ENCODE results near the gene CAMK1D.
"Not testable (repeated sequence)": the region's sequence is repeated elsewhere in the genome, so short reads cannot be mapped to it uniquely, and the experiment has no call there.

Gene CAMK1D

GRCh38 chr10:12432402-12433189 is 83.2 kb downstream of the CAMK1D start:
- H3K27ac ChIP-seq (ENCODE audit: low read depth, low read length), result no peak overlapping the region
- H3K9me3 ChIP-seq (ENCODE audit: control insufficient read depth, insufficient read depth, low read length), result no peaks in the 10 kb centered on the region
- H3K27me3 ChIP-seq (ENCODE audit: control insufficient read depth, insufficient read depth, low read length), result no peaks in the 10 kb centered on the region
- no peaks in the 10 kb centered on the region for H3K36me3 ChIP-seq (ENCODE audit: control insufficient read depth, insufficient read depth, low read length)
- H3K9ac ChIP-seq (ENCODE audit: low read depth, low read length), result no peak overlapping the region
- no peak overlapping the region for H3K4me3 ChIP-seq (ENCODE audit: low read depth, low read length)
- H3K4me1 ChIP-seq (ENCODE audit: control insufficient read depth, insufficient read depth, low read length), result no peaks in the 10 kb centered on the region

GRCh38 chr10:12434277-12434676 is 84.9 kb downstream of the CAMK1D start:
- Histone ChIP-seq H3K27ac (ENCODE audit: low read depth, low read length) (no peak overlapping the region), H3K4me1 (ENCODE audit: control insufficient read depth, insufficient read depth, low read length) (no peaks in the 10 kb centered on the region), H3K27me3 (ENCODE audit: control insufficient read depth, insufficient read depth, low read length) (no peaks in the 10 kb centered on the region), H3K4me3 (ENCODE audit: low read depth, low read length) (no peak overlapping the region), H3K9me3 (ENCODE audit: control insufficient read depth, insufficient read depth, low read length) (no peaks in the 10 kb centered on the region), H3K9ac (ENCODE audit: low read depth, low read length) (no peak overlapping the region), H3K36me3 (ENCODE audit: control insufficient read depth, insufficient read depth, low read length) (no peaks in the 10 kb centered on the region)

- not testable (repeated sequence) for H3K27ac ChIP-seq (ENCODE audit: low read depth, low read length); H3K9me3 ChIP-seq (ENCODE audit: control insufficient read depth, insufficient read depth, low read length); H3K27me3 ChIP-seq (ENCODE audit: control insufficient read depth, insufficient read depth, low read length); H3K36me3 ChIP-seq (ENCODE audit: control insufficient read depth, insufficient read depth, low read length); H3K4me1 ChIP-seq (ENCODE audit: control insufficient read depth, insufficient read depth, low read length); H3K9ac ChIP-seq (ENCODE audit: low read depth, low read length); H3K4me3 ChIP-seq (ENCODE audit: low read depth, low read length)
Observed at GRCh38 chr10:12434677-12435076, 85.3 kb downstream of the CAMK1D start.

- Histone ChIP-seq H3K4me1 (ENCODE audit: control insufficient read depth, insufficient read depth, low read length) (no peaks in the 10 kb centered on the region), H3K9me3 (ENCODE audit: control insufficient read depth, insufficient read depth, low read length) (no peaks in the 10 kb centered on the region; the same call in 1 of the 2 replicates), H3K9ac (ENCODE audit: low read depth, low read length) (no peak overlapping the region), H3K27ac (ENCODE audit: low read depth, low read length) (no peak overlapping the region), H3K27me3 (ENCODE audit: control insufficient read depth, insufficient read depth, low read length) (no peaks in the 10 kb centered on the region), H3K36me3 (ENCODE audit: control insufficient read depth, insufficient read depth, low read length) (no peaks in the 10 kb centered on the region), H3K4me3 (ENCODE audit: low read depth, low read length) (no peak overlapping the region)
Observed at GRCh38 chr10:12435348-12435747, 86.0 kb downstream of the CAMK1D start.

- no peak overlapping the region for H3K9ac ChIP-seq (ENCODE audit: low read depth, low read length)
- H3K4me1 ChIP-seq (ENCODE audit: control insufficient read depth, insufficient read depth, low read length), result no peaks in the 10 kb centered on the region
- no peak overlapping the region for H3K27ac ChIP-seq (ENCODE audit: low read depth, low read length)
- no peaks in the 10 kb centered on the region; the same call in 1 of the 2 replicates for H3K9me3 ChIP-seq (ENCODE audit: control insufficient read depth, insufficient read depth, low read length)
- no peaks in the 10 kb centered on the region for H3K36me3 ChIP-seq (ENCODE audit: control insufficient read depth, insufficient read depth, low read length)
- no peak overlapping the region for H3K4me3 ChIP-seq (ENCODE audit: low read depth, low read length)
- H3K27me3 ChIP-seq (ENCODE audit: control insufficient read depth, insufficient read depth, low read length), result no peaks in the 10 kb centered on the region
Observed at GRCh38 chr10:12438919-12439692, 89.8 kb downstream of the CAMK1D start.

- not testable (repeated sequence) for H3K4me1 ChIP-seq (ENCODE audit: control insufficient read depth, insufficient read depth, low read length); H3K4me3 ChIP-seq (ENCODE audit: low read depth, low read length); H3K9ac ChIP-seq (ENCODE audit: low read depth, low read length); H3K27ac ChIP-seq (ENCODE audit: low read depth, low read length); H3K27me3 ChIP-seq (ENCODE audit: control insufficient read depth, insufficient read depth, low read length); H3K36me3 ChIP-seq (ENCODE audit: control insufficient read depth, insufficient read depth, low read length); H3K9me3 ChIP-seq (ENCODE audit: control insufficient read depth, insufficient read depth, low read length)
Observed at GRCh38 chr10:12439767-12440166, 90.4 kb downstream of the CAMK1D start.

GRCh38 chr10:12443026-12443425 is 93.7 kb downstream of the CAMK1D start:
- Histone ChIP-seq H3K4me3 (ENCODE audit: low read depth, low read length) (no peak overlapping the region), H3K4me1 (ENCODE audit: control insufficient read depth, insufficient read depth, low read length) (0 out of 2 replicates have a peak, but pooled peaks cover 7% of the 10 kb centered on the region), H3K27ac (ENCODE audit: low read depth, low read length) (no peak overlapping the region), H3K36me3 (ENCODE audit: control insufficient read depth, insufficient read depth, low read length) (no peaks in the 10 kb centered on the region), H3K27me3 (ENCODE audit: control insufficient read depth, insufficient read depth, low read length) (no peaks in the 10 kb centered on the region), H3K9ac (ENCODE audit: low read depth, low read length) (no peak overlapping the region), H3K9me3 (ENCODE audit: control insufficient read depth, insufficient read depth, low read length) (no peaks in the 10 kb centered on the region; the same call in 1 of the 2 replicates)

- Histone ChIP-seq H3K4me1 (ENCODE audit: control insufficient read depth, insufficient read depth, low read length) (0 out of 2 replicates have a peak, but pooled peaks cover 7% of the 10 kb centered on the region), H3K27me3 (ENCODE audit: control insufficient read depth, insufficient read depth, low read length) (no peaks in the 10 kb centered on the region), H3K36me3 (ENCODE audit: control insufficient read depth, insufficient read depth, low read length) (no peaks in the 10 kb centered on the region), H3K27ac (ENCODE audit: low read depth, low read length) (peak overlapping the region; percentile 22), H3K9me3 (ENCODE audit: control insufficient read depth, insufficient read depth, low read length) (no peaks in the 10 kb centered on the region), H3K4me3 (ENCODE audit: low read depth, low read length) (no peak overlapping the region), H3K9ac (ENCODE audit: low read depth, low read length) (no peak overlapping the region)
Observed at GRCh38 chr10:12444981-12445700, 95.8 kb downstream of the CAMK1D start.

GRCh38 chr10:12445701-12446334 is 96.5 kb downstream of the CAMK1D start:
- Histone ChIP-seq H3K9me3 (ENCODE audit: control insufficient read depth, insufficient read depth, low read length) (no peaks in the 10 kb centered on the region), H3K4me3 (ENCODE audit: low read depth, low read length) (no peak overlapping the region), H3K27me3 (ENCODE audit: control insufficient read depth, insufficient read depth, low read length) (no peaks in the 10 kb centered on the region), H3K27ac (ENCODE audit: low read depth, low read length) (no peak overlapping the region), H3K9ac (ENCODE audit: low read depth, low read length) (no peak overlapping the region), H3K36me3 (ENCODE audit: control insufficient read depth, insufficient read depth, low read length) (no peaks in the 10 kb centered on the region), H3K4me1 (ENCODE audit: control insufficient read depth, insufficient read depth, low read length) (0 out of 2 replicates have a peak, but pooled peaks cover 7% of the 10 kb centered on the region)

GRCh38 chr10:12448340-12448728 is 99.0 kb downstream of the CAMK1D start:
- no peak overlapping the region for H3K4me3 ChIP-seq (ENCODE audit: low read depth, low read length)
- no peaks in the 10 kb centered on the region for H3K36me3 ChIP-seq (ENCODE audit: control insufficient read depth, insufficient read depth, low read length)
- no peaks in the 10 kb centered on the region for H3K9me3 ChIP-seq (ENCODE audit: control insufficient read depth, insufficient read depth, low read length)
- H3K27ac ChIP-seq (ENCODE audit: low read depth, low read length), result no peak overlapping the region
- no peaks in the 10 kb centered on the region for H3K27me3 ChIP-seq (ENCODE audit: control insufficient read depth, insufficient read depth, low read length)
- no peak overlapping the region for H3K9ac ChIP-seq (ENCODE audit: low read depth, low read length)
- H3K4me1 ChIP-seq (ENCODE audit: control insufficient read depth, insufficient read depth, low read length), result 0 out of 2 replicates have a peak, but pooled peaks cover 7% of the 10 kb centered on the region

Measured in HUES48 (cell line).